NT2/D1 (cell line): ENCODE data around the gene HNRNPM.

Experiments used
- SUZ12 ChIP-seq: IDR thresholded peaks from 2 replicates; pipeline ENCODE4 v1.6.1; 2011; ENCODE audit not compliant: insufficient read length, insufficient read depth; ENCODE audit errors: extremely low read depth
- YY1 ChIP-seq: IDR thresholded peaks from 2 replicates; pipeline ENCODE4 v1.6.1; 2011; ENCODE audit not compliant: insufficient read length, insufficient read depth

DNA sequence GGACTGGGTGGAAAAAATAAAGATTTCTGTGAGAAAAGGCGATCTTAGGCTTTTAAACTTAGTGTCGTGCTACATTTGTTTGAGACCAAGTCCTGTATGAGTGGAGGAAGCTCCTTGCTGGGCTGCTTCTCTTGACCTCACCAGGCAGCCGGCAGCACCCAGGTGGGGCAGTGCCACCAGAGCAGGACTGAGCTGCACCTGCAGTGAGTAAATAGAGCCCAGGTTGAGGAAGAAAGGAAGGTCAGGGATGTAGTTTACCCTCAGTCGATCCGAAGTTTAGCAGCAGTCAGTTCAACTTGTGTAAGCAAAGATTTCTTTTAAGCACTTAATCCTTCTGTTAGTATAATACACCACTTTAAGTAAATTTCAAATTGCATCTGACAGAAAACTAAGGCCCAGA lies 13.6 kb downstream of the HNRNPM start:
- no peak for TF ChIP-seq SUZ12
- no peak for TF ChIP-seq YY1
